ENCODE data around the gene CSMD2.

DNA sequence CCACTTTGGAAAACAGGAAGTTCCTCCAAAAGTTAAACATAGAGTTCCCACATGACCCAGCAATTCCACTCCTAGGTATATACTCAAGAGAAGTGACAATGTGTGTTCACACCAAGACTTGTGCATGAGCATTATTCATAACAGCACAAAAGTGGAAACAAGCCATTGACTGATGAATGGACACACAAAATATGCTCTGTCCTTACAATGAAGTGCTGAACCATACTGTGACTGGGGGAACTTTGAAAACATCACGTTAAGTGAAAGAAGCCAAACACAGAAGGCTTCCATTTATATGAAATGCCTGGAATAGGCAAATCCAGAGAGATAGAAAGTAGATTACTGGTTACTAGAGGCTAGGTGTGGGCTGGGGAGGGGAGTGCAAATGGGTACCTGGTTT is 542.3 kb downstream of the CSMD2 start:
- TF ChIP-seq, protein P1, sequence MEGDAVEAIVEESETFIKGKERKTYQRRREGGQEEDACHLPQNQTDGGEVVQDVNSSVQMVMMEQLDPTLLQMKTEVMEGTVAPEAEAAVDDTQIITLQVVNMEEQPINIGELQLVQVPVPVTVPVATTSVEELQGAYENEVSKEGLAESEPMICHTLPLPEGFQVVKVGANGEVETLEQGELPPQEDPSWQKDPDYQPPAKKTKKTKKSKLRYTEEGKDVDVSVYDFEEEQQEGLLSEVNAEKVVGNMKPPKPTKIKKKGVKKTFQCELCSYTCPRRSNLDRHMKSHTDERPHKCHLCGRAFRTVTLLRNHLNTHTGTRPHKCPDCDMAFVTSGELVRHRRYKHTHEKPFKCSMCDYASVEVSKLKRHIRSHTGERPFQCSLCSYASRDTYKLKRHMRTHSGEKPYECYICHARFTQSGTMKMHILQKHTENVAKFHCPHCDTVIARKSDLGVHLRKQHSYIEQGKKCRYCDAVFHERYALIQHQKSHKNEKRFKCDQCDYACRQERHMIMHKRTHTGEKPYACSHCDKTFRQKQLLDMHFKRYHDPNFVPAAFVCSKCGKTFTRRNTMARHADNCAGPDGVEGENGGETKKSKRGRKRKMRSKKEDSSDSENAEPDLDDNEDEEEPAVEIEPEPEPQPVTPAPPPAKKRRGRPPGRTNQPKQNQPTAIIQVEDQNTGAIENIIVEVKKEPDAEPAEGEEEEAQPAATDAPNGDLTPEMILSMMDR (IDR thresholded peaks at IDR 0.05; ENCODE audit: borderline replicate concordance, extremely low read depth, low read length, poor library complexity, severe bottlenecking), result no peak
- TF ChIP-seq EZH2 (IDR thresholded peaks at IDR 0.05; ENCODE audit: borderline replicate concordance, low read depth, low read length, severe bottlenecking), result no peak
